Lung (tissue), 12 donors: ENCODE results near the gene APBB2. TPM values are rescaled to one million over a fixed set of nuclear protein-coding genes. Genes with fewer than 3 reads are reported as not detected.

Experiments
- ATAC-seq: fragments of 200-7000 bp; cut with Tn5 transposase; one replicate; pipeline ENCODE4 v1.9.1; 2020; ENCODE audit warnings: moderate number of reproducible peaks; ENCODE audit not compliant: insufficient read depth, low FRiP score
- DNase-seq, 3 donors: peaks; one replicate each; pipeline ENCODE4 v3.0.0-alpha.2; 2013 to 2017
- H3K27ac ChIP-seq, 2 donors: one replicate each; pipeline ENCODE4 v1.5.1; 2013; ENCODE audit warnings: mild to moderate bottlenecking in 2 of 2, moderate library complexity in 2 of 2, control low read depth in 1 of 2, inconsistent platforms in 1 of 2, low read depth in 1 of 2, low read length in 1 of 2
- H3K27me3 ChIP-seq, 3 donors: one replicate each; pipeline ENCODE4 v1.5.1; 2013; ENCODE audit warnings: low read length in 2 of 3; ENCODE audit not compliant: control insufficient read depth in 3 of 3, insufficient read depth in 3 of 3
- H3K36me3 ChIP-seq, 4 donors: one replicate each; pipeline ENCODE4 v1.5.1; 2013; ENCODE audit warnings: low read length in 4 of 4, mild to moderate bottlenecking in 1 of 4, moderate library complexity in 1 of 4; ENCODE audit not compliant: control insufficient read depth in 4 of 4, insufficient read depth in 4 of 4
- H3K4me1 ChIP-seq, 5 donors: one replicate each; pipeline ENCODE4 v1.5.1; 2013; ENCODE audit warnings: low read length in 5 of 5, mild to moderate bottlenecking in 2 of 5, moderate library complexity in 1 of 5; ENCODE audit not compliant: control insufficient read depth in 5 of 5, insufficient read depth in 5 of 5
- H3K4me3 ChIP-seq: one replicate; pipeline ENCODE4 v1.5.1; 2013; ENCODE audit warnings: mild to moderate bottlenecking, control low read depth, moderate library complexity
- H3K9ac ChIP-seq, 2 donors: one replicate each; pipeline ENCODE4 v1.5.1; 2013; ENCODE audit warnings: low read length in 2 of 2, control low read depth in 1 of 2; ENCODE audit not compliant: insufficient read depth in 1 of 2
- H3K9me3 ChIP-seq, 4 donors: one replicate each; pipeline ENCODE4 v1.5.1; 2013; ENCODE audit warnings: low read length in 3 of 4, mild to moderate bottlenecking in 1 of 4, moderate library complexity in 1 of 4; ENCODE audit not compliant: control insufficient read depth in 4 of 4, insufficient read depth in 3 of 4
- WGBS, 2 donors: extraction: QIAGEN DNeasy Blood & Tissue Kit; methylation state at CpG; one replicate each; pipeline ENCODE4 v1.1.7; 2013; 5-methylcytosine and 5-hydroxymethylcytosine counted together
- polyA plus RNA-seq, 2 donors: library from polyadenylated mRNA; stranded (reverse); fragments of 200-250 nt; gene quantifications; one replicate each; pipeline ENCODE4 v1.2.1, GENCODE V29; 2013
- total RNA-seq, 2 donors: library from RNA; depleted of rRNA in 1 of 2; stranded (reverse); fragments of >200 nt in 1 of 2; gene quantifications; one replicate each; pipeline ENCODE4 v1.2.1, GENCODE V29; 2014 to 2021
- TF ChIP-seq, protein P1 (sequence below): IDR thresholded peaks from 2 replicates; pipeline ENCODE4 v1.5.1; 2012; ENCODE audit warnings: mild to moderate bottlenecking; ENCODE audit errors: control extremely low read depth, extremely low read depth
- donor health status: control.
- donor health status: control.
- donor health status: Bipolar disorder and iron deficiency.
- donor health status: healthy.
- donor health status: DM: yes; HTN: yes; CAD: no.

Gene APBB2
- total and polyA plus RNA-seq, 4 donors: 13.3 to 99.0 (median 40.4) TPM

DNA sequence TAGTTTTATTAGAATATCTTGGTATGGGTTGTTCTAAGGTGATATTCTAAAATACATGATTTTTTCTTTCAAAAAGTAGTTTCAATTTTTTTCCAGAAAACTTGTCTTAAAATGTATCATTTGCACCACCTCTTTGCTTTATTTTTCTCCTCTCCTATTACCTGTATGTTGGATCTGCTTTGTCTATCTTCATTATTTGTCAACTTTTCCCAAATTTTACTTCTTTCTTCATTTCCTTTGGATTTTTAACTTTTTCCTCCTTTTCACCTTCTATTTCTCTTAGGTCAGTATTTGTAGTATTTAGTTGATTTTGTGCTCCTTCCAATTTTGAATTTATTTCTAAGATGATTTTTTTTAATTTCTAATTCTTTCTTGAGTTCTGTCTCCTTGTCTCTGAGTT, 169.6 kb downstream of the APBB2 start:
- Histone ChIP-seq H3K9me3 (peaks cover 0 to 1% (median 0%) of the 10 kb centered on the region in 4 donors), H3K4me3 (no peak overlapping the region)

GRCh38 chr4:41044165-41044564, 170.2 kb downstream of the APBB2 start:
- no peak overlapping the region for H3K4me3 ChIP-seq
- no peak overlapping the region for H3K9ac ChIP-seq
- H3K36me3 ChIP-seq: no peaks in the 10 kb centered on the region
- H3K27me3 ChIP-seq: no peaks in the 10 kb centered on the region
- DNase-seq (no peak), ATAC-seq (no peak)
- TF ChIP-seq, protein P1, sequence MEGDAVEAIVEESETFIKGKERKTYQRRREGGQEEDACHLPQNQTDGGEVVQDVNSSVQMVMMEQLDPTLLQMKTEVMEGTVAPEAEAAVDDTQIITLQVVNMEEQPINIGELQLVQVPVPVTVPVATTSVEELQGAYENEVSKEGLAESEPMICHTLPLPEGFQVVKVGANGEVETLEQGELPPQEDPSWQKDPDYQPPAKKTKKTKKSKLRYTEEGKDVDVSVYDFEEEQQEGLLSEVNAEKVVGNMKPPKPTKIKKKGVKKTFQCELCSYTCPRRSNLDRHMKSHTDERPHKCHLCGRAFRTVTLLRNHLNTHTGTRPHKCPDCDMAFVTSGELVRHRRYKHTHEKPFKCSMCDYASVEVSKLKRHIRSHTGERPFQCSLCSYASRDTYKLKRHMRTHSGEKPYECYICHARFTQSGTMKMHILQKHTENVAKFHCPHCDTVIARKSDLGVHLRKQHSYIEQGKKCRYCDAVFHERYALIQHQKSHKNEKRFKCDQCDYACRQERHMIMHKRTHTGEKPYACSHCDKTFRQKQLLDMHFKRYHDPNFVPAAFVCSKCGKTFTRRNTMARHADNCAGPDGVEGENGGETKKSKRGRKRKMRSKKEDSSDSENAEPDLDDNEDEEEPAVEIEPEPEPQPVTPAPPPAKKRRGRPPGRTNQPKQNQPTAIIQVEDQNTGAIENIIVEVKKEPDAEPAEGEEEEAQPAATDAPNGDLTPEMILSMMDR: no peak
- H3K4me1 ChIP-seq: no peaks in the 10 kb centered on the region
- peaks cover 0 to 1% (median 0%) of the 10 kb centered on the region in 4 donors for H3K9me3 ChIP-seq
- H3K27ac ChIP-seq: no peak overlapping the region

More for the DNA sequence above, 169.6 kb downstream of the APBB2 start:
- Histone ChIP-seq H3K4me1 (no peaks in the 10 kb centered on the region), H3K9ac (no peak overlapping the region), H3K27ac (no peak overlapping the region), H3K36me3 (no peaks in the 10 kb centered on the region), H3K27me3 (no peaks in the 10 kb centered on the region)
- DNase-seq (no peak), ATAC-seq (no peak)
- TF ChIP-seq, protein P1: no peak

- Histone ChIP-seq H3K36me3 (no peaks in the 10 kb centered on the region), H3K9me3 (peaks cover 0 to 1% (median 0%) of the 10 kb centered on the region in 4 donors), H3K4me1 (no peaks in the 10 kb centered on the region), H3K27me3 (no peaks in the 10 kb centered on the region), H3K27ac (no peak overlapping the region), H3K4me3 (no peak overlapping the region), H3K9ac (no peak overlapping the region)
- no peak for DNase-seq
- TF ChIP-seq, protein P1: no peak
- 73 to 77% methylated on average over 2 of the region's 2 CpGs for WGBS, 2 donors
- no peak for ATAC-seq
Measured at GRCh38 chr4:41043465-41043864, 170.9 kb downstream of the APBB2 start.

DNA sequence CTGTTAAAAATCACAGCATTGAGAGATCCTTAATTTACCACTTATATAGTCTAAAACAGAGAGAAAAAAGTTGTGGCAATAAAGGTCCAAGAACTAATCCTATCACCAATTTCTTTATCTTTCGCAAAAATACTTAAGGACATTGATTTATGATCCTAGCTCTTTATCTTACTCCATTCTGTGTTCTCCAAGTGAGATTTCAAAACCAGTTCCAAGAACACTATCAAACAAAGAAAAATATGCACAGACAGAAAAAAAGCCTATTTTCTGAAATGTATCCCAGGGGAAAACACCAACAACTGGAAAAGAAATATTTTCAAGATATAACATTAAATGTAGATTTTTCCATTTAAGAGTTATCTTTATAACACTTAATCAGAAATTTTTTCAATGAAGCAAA, 172.8 kb downstream of the APBB2 start:
- Histone ChIP-seq H3K4me1 (no peaks in the 10 kb centered on the region), H3K4me3 (no peak overlapping the region), H3K27me3 (no peaks in the 10 kb centered on the region), H3K36me3 (peaks cover 0 to 2% (median 0%) of the 10 kb centered on the region in 4 donors), H3K27ac (no peak overlapping the region), H3K9me3 (peaks cover 0 to under 1% (median 0%) of the 10 kb centered on the region in 4 donors), H3K9ac (no peak overlapping the region)
- peak in 2 of 3 donors; percentile 49 to 65 for DNase-seq
- TF ChIP-seq, protein P1: no peak
- WGBS, 2 donors: 85 to 87% methylated on average over 1 of the region's 1 CpG
- ATAC-seq: no peak
